GM21367 (cell line): ENCODE results near the gene NPHP4.

Experiments
- ATAC-seq: cut with Tn5 transposase; IDR thresholded peaks from one replicate; pipeline ENCODE4 v1.9.1; 2021; ENCODE audit not compliant: unreplicated experiment

NPHP4 gene

GRCh38 chr1:5839161-5839880 lies 152.9 kb downstream of the NPHP4 start:
- no peak for ATAC-seq

- no peak for ATAC-seq
These were observed 154.1 kb downstream of the NPHP4 start for GRCh38 chr1:5837976-5838653.

- no peak for ATAC-seq
These were observed 155.3 kb downstream of the NPHP4 start for GRCh38 chr1:5836776-5837440.

- no peak for ATAC-seq
These were observed 157.1 kb downstream of the NPHP4 start for GRCh38 chr1:5835179-5835562.

GRCh38 chr1:5834477-5835178 lies 157.6 kb downstream of the NPHP4 start:
- ATAC-seq: no peak

- no peak for ATAC-seq
These were observed 158.3 kb downstream of the NPHP4 start for GRCh38 chr1:5833911-5834310.

GRCh38 chr1:5832916-5833895 lies 159.0 kb downstream of the NPHP4 start:
- ATAC-seq: no peak

GRCh38 chr1:5831600-5832335 lies 160.5 kb downstream of the NPHP4 start:
- ATAC-seq: no peak

GRCh38 chr1:5830771-5831599 lies 161.2 kb downstream of the NPHP4 start:
- ATAC-seq: no peak

GRCh38 chr1:5829414-5829813 lies 162.8 kb downstream of the NPHP4 start:
- no peak for ATAC-seq

- no peak for ATAC-seq
These were observed 163.8 kb downstream of the NPHP4 start for GRCh38 chr1:5828308-5828935.

- ATAC-seq: no peak
These were observed 164.7 kb downstream of the NPHP4 start for GRCh38 chr1:5827516-5827915.

- ATAC-seq: no peak
These were observed 165.6 kb downstream of the NPHP4 start for GRCh38 chr1:5826601-5827000.

GRCh38 chr1:5822726-5823125 lies 169.5 kb downstream of the NPHP4 start:
- no peak for ATAC-seq

GRCh38 chr1:5822266-5822665 lies 170.0 kb downstream of the NPHP4 start:
- ATAC-seq: no peak

- ATAC-seq: no peak
These were observed 170.6 kb downstream of the NPHP4 start for GRCh38 chr1:5821540-5822176.

GRCh38 chr1:5820026-5820421 lies 172.2 kb downstream of the NPHP4 start:
- ATAC-seq: no peak
